Naive thymus-derived CD8-positive, alpha-beta T cell (primary cell): ENCODE measurements around the gene ASGR2. TPM values are rescaled to one million over a fixed set of nuclear protein-coding genes. Genes with fewer than 3 reads are reported as not detected.
"Not testable (repeated sequence)": the region's sequence is repeated elsewhere in the genome, so short reads cannot be mapped to it uniquely, and the experiment has no call there.

Experiments
- ATAC-seq, 2 donors: fragments of 150-1000 bp; cut with Tn5 transposase in 1 of 2; sonication (Bioruptor Pico), chemical (Tn5 transposase) in 1 of 2; 1 replicate in 1 of 2; 2 replicates in 1 of 2; pipeline ENCODE4 v1.10.0; 2021; ENCODE audit warnings: mild to moderate bottlenecking in 2 of 2, moderate library complexity in 2 of 2
- POLR2A ChIA-PET: fragments of 350-600 bp; sonication (Branson Sonifier 250); formaldehyde crosslinking; loops from one replicate; lab custom pipeline; 2021; ENCODE audit warnings: antibody characterized with exemption; lab: Charles Lee
- DNase-seq, 10 donors: peaks; one replicate each; pipeline versions ENCODE4 v3.0.0 to v3.0.0-alpha.2; 2020 to 2022
- H3K27ac Mint-ChIP-seq, 10 donors: one replicate each; pipeline ENCODE4 v1.8.0; 2020 to 2022; ENCODE audit warnings: mild to moderate bottlenecking in 10 of 10, mixed read lengths in 10 of 10, moderate library complexity in 4 of 10, inconsistent platforms in 1 of 10
- H3K27me3 Mint-ChIP-seq, 5 donors: one replicate each; pipeline ENCODE4 v1.8.0; 2021 to 2022; ENCODE audit warnings: mixed read lengths in 5 of 5
- H3K36me3 Mint-ChIP-seq, 3 donors: one replicate each; pipeline ENCODE4 v1.8.0; 2020 to 2022; ENCODE audit warnings: mixed read lengths in 3 of 3, mild to moderate bottlenecking in 2 of 3, inconsistent platforms in 1 of 3
- H3K4me1 Mint-ChIP-seq, 4 donors: one replicate each; pipeline ENCODE4 v1.8.0; 2021 to 2022; ENCODE audit warnings: mixed read lengths in 4 of 4
- H3K4me3 Mint-ChIP-seq, 10 donors: one replicate each; pipeline ENCODE4 v1.8.0; 2020 to 2022; ENCODE audit warnings: mild to moderate bottlenecking in 10 of 10, mixed read lengths in 10 of 10, moderate library complexity in 6 of 10, inconsistent platforms in 1 of 10
- H3K9me3 Mint-ChIP-seq, 9 donors: one replicate each; pipeline ENCODE4 v1.8.0; 2020 to 2022; ENCODE audit warnings: mixed read lengths in 9 of 9, mild to moderate bottlenecking in 3 of 9, inconsistent platforms in 1 of 9, moderate library complexity in 1 of 9
- polyA plus RNA-seq, 3 donors: library from polyadenylated mRNA; unstranded; fragments of 300-500 nt; fragmentation: Illumina TruSeq; gene quantifications; one replicate each; pipeline ENCODE4 v1.2.3, GENCODE V29; 2021
- total RNA-seq, 8 experiments: library from RNA in 2 of 8; stranded (reverse) in 2 of 8; gene quantifications; one replicate each; pipeline ENCODE4 v1.2.3 and lab custom pipeline; 2021 to 2026

Gene ASGR2
- total and polyA plus RNA-seq, 5 experiments from 2014 or later, result not detected

GRCh38 chr17:7136266-7136877 lies 21.8 kb upstream of the ASGR2 start:
- peak overlapping the region in 3 of 10 donors; percentile 4 to 12 (median 4) for H3K4me3 Mint-ChIP-seq
- H3K9me3 Mint-ChIP-seq, result no peaks in the 10 kb centered on the region
- peaks cover 0 to 17% (median 7%) of the 10 kb centered on the region in 5 donors for H3K27me3 Mint-ChIP-seq
- peaks cover 13 to 30% (median 19%) of the 10 kb centered on the region in 4 donors for H3K4me1 Mint-ChIP-seq
- no peaks in the 10 kb centered on the region for H3K36me3 Mint-ChIP-seq
- POLR2A ChIA-PET, result interaction anchor here (1.1 to 6.9 kb wide), 3 partner anchors 84 to 961 kb away, joined by 3 to 83 read pairs (median 4); partner anchors contain the start of gene SLC16A11
- no peak for ATAC-seq
- peak; percentile 63 to 90 (median 73) for DNase-seq
- peak overlapping the region in 1 of 10 donors; percentile 13 for H3K27ac Mint-ChIP-seq

GRCh38 chr17:7133916-7134315 lies 19.3 kb upstream of the ASGR2 start:
- H3K27me3 Mint-ChIP-seq, result peaks cover 0 to 22% (median 2%) of the 10 kb centered on the region in 5 donors
- no peaks in the 10 kb centered on the region for H3K36me3 Mint-ChIP-seq
- H3K9me3 Mint-ChIP-seq, result no peaks in the 10 kb centered on the region
- peaks cover 16 to 41% (median 24%) of the 10 kb centered on the region in 4 donors for H3K4me1 Mint-ChIP-seq
- DNase-seq, result no peak
- POLR2A ChIA-PET, result interaction anchor here (0.8 to 6.9 kb wide), 4 partner anchors 89 to 196 kb away, joined by 3 to 83 read pairs (median 6); partner anchors contain the start of genes SLC16A11 and SLC16A13
- H3K27ac Mint-ChIP-seq, result peak overlapping the region in 5 of 10 donors; percentile 74 to 96 (median 89)
- H3K4me3 Mint-ChIP-seq, result peak overlapping the region in 4 of 10 donors; percentile 68 to 83 (median 72)
- ATAC-seq, result no peak

GRCh38 chr17:7133424-7133823 lies 18.8 kb upstream of the ASGR2 start:
- Mint-ChIP-seq H3K27ac (peak overlapping the region; percentile 60 to 96 (median 82)), H3K36me3 (no peaks in the 10 kb centered on the region), H3K9me3 (no peaks in the 10 kb centered on the region), H3K4me1 (peaks cover 16 to 41% (median 24%) of the 10 kb centered on the region in 4 donors), H3K27me3 (peaks cover 0 to 22% (median 2%) of the 10 kb centered on the region in 5 donors), H3K4me3 (peak overlapping the region; percentile 31 to 83 (median 68))
- ATAC-seq (peak; percentile 13 to 18), DNase-seq (peak in 9 of 10 donors; percentile 18 to 51 (median 33))
- POLR2A ChIA-PET, result interaction anchor here (0.6 to 6.9 kb wide), 8 partner anchors 79 to 879 kb away, joined by 3 to 83 read pairs (median 6); partner anchors contain the start of genes SLC16A11 and SLC16A13

GRCh38 chr17:7132511-7133094 lies 18.0 kb upstream of the ASGR2 start:
- Mint-ChIP-seq H3K36me3 (no peaks in the 10 kb centered on the region), H3K4me1 (peaks cover 16 to 41% (median 24%) of the 10 kb centered on the region in 4 donors), H3K27me3 (peaks cover 0 to 20% (median 2%) of the 10 kb centered on the region in 5 donors), H3K9me3 (no peaks in the 10 kb centered on the region), H3K27ac (peak overlapping the region; percentile 89 to 98 (median 94)), H3K4me3 (peak overlapping the region in 9 of 10 donors; percentile 25 to 79 (median 71))
- POLR2A ChIA-PET, result interaction anchor here (0.6 to 6.9 kb wide), 9 partner anchors 81 to 1725 kb away, joined by 3 to 83 read pairs (median 3); partner anchors contain the start of genes SLC16A11 and SLC16A13
- DNase-seq (peak; percentile 23 to 85 (median 73)), ATAC-seq (peak; percentile 97 to 98)

GRCh38 chr17:7131423-7131791 lies 16.8 kb upstream of the ASGR2 start:
- POLR2A ChIA-PET, result interaction anchor here (1.3 kb wide), 1 partner anchor 106 kb away, joined by 3 read pairs; no protein-coding TSS in a partner anchor

GRCh38 chr17:7130621-7131422 lies 16.2 kb upstream of the ASGR2 start:
- H3K36me3 Mint-ChIP-seq, result no peaks in the 10 kb centered on the region
- peaks cover 15 to 33% (median 23%) of the 10 kb centered on the region in 4 donors for H3K4me1 Mint-ChIP-seq
- H3K9me3 Mint-ChIP-seq, result no peaks in the 10 kb centered on the region
- POLR2A ChIA-PET, result interaction anchor here (0.7 to 1.3 kb wide), 2 partner anchors 43 to 107 kb away, joined by 3 read pairs; no protein-coding TSS in a partner anchor
- H3K27me3 Mint-ChIP-seq, result peaks cover 0 to 16% (median 8%) of the 10 kb centered on the region in 5 donors
- ATAC-seq (no peak), DNase-seq (no peak)
- H3K27ac Mint-ChIP-seq, result peak overlapping the region in 8 of 10 donors; percentile 63 to 94 (median 80)
- H3K4me3 Mint-ChIP-seq, result peak overlapping the region in 4 of 10 donors; percentile 10 to 30 (median 16)

More at GRCh38 chr17:7131423-7131791, 16.8 kb upstream of the ASGR2 start:
- DNase-seq (no peak), ATAC-seq (no peak)
- H3K4me1 Mint-ChIP-seq, result peaks cover 16 to 37% (median 24%) of the 10 kb centered on the region in 4 donors
- H3K36me3 Mint-ChIP-seq, result no peaks in the 10 kb centered on the region
- H3K27me3 Mint-ChIP-seq, result peaks cover 0 to 19% (median 8%) of the 10 kb centered on the region in 5 donors
- peak overlapping the region; percentile 42 to 94 (median 72) for H3K27ac Mint-ChIP-seq
- no peaks in the 10 kb centered on the region for H3K9me3 Mint-ChIP-seq
- peak overlapping the region in 4 of 10 donors; percentile 10 to 30 (median 16) for H3K4me3 Mint-ChIP-seq

- H3K4me1 Mint-ChIP-seq, result peaks cover 15 to 30% (median 23%) of the 10 kb centered on the region in 4 donors
- H3K27me3 Mint-ChIP-seq, result peaks cover 0 to 16% (median 8%) of the 10 kb centered on the region in 5 donors
- DNase-seq (no peak), ATAC-seq (no peak)
- POLR2A ChIA-PET, result interaction anchor here (0.5 to 0.9 kb wide), 3 partner anchors 23 to 83 kb away, joined by 3 to 6 read pairs (median 4); no protein-coding TSS in a partner anchor
- H3K4me3 Mint-ChIP-seq, result no peak overlapping the region
- H3K27ac Mint-ChIP-seq, result peak overlapping the region in 3 of 10 donors; percentile 14 to 94 (median 89)
- H3K36me3 Mint-ChIP-seq, result no peaks in the 10 kb centered on the region
- H3K9me3 Mint-ChIP-seq, result no peaks in the 10 kb centered on the region
These were observed 14.7 kb upstream of the ASGR2 start for GRCh38 chr17:7129311-7129710.

GRCh38 chr17:7128160-7128559 lies 13.5 kb upstream of the ASGR2 start:
- peaks cover 12 to 25% (median 18%) of the 10 kb centered on the region in 4 donors for H3K4me1 Mint-ChIP-seq
- ATAC-seq (no peak), DNase-seq (no peak)
- POLR2A ChIA-PET, result no interaction called here
- no peak overlapping the region for H3K27ac Mint-ChIP-seq
- H3K36me3 Mint-ChIP-seq, result no peaks in the 10 kb centered on the region
- peaks cover 2 to 20% (median 13%) of the 10 kb centered on the region in 5 donors for H3K27me3 Mint-ChIP-seq
- no peak overlapping the region for H3K4me3 Mint-ChIP-seq
- no peaks in the 10 kb centered on the region for H3K9me3 Mint-ChIP-seq

- DNase-seq, H3K4me3 Mint-ChIP-seq, POLR2A ChIA-PET, H3K36me3 Mint-ChIP-seq, H3K9me3 Mint-ChIP-seq, H3K27ac Mint-ChIP-seq, ATAC-seq: not testable (repeated sequence)
- peaks cover 8 to 20% (median 13%) of the 10 kb centered on the region in 4 donors for H3K4me1 Mint-ChIP-seq
- H3K27me3 Mint-ChIP-seq, result peaks cover 2 to 23% (median 17%) of the 10 kb centered on the region in 5 donors
These were observed 12.9 kb upstream of the ASGR2 start for GRCh38 chr17:7127501-7127900.

GRCh38 chr17:7126386-7126785 lies 11.8 kb upstream of the ASGR2 start:
- peaks cover 2 to 25% (median 18%) of the 10 kb centered on the region in 5 donors for H3K27me3 Mint-ChIP-seq
- H3K36me3 Mint-ChIP-seq, H3K27ac Mint-ChIP-seq, DNase-seq, ATAC-seq, H3K4me3 Mint-ChIP-seq, H3K9me3 Mint-ChIP-seq: not testable (repeated sequence)
- H3K4me1 Mint-ChIP-seq, result peaks cover 4 to 13% (median 5%) of the 10 kb centered on the region in 4 donors
- POLR2A ChIA-PET, result interaction anchor here (1.0 kb wide), 1 partner anchor 15 kb away, joined by 3 read pairs; no protein-coding TSS in a partner anchor

- POLR2A ChIA-PET, result interaction anchor here (0.6 kb wide), 1 partner anchor 83 kb away, joined by 3 read pairs; no protein-coding TSS in a partner anchor
- Mint-ChIP-seq H3K9me3 (no peaks in the 10 kb centered on the region), H3K36me3 (no peaks in the 10 kb centered on the region), H3K27me3 (peaks cover 7 to 37% (median 21%) of the 10 kb centered on the region in 5 donors), H3K27ac (no peak overlapping the region), H3K4me1 (peaks cover 0 to 11% (median 1%) of the 10 kb centered on the region in 4 donors), H3K4me3 (no peak overlapping the region)
- DNase-seq (no peak), ATAC-seq (no peak)
These were observed 10.3 kb upstream of the ASGR2 start for GRCh38 chr17:7124923-7125322.
